Measurements from ENCODE around the gene ADSS1.

- TF ChIP-seq REST (IDR thresholded peaks at IDR 0.05; ENCODE audit: insufficient read depth in 1 of 2, low read depth in 2 of 2, low read length in 2 of 2): no peak
- no peak for TF ChIP-seq POLR2AphosphoS5 (IDR thresholded peaks at IDR 0.05; ENCODE audit: low read depth, low read length)
- no peak for TF ChIP-seq SIN3A (IDR thresholded peaks at IDR 0.05; ENCODE audit: borderline replicate concordance, insufficient read depth, low read length)
- no peak for TF ChIP-seq TAF1 (IDR thresholded peaks at IDR 0.05; ENCODE audit: borderline replicate concordance, insufficient read depth, low read length)
- TF ChIP-seq FOXP2 (optimal IDR thresholded peaks at IDR 0.05; ENCODE audit: borderline replicate concordance, extremely low read depth, extremely low read length, insufficient read depth): no peak
Measured at GRCh38 chr14:104678346-104678745, 45.7 kb upstream of the ADSS1 start.
